K562 (cell line): ENCODE data around the gene ABCA3. TPM values are rescaled to one million over a fixed set of nuclear protein-coding genes. Genes with fewer than 3 reads are reported as not detected.

Source experiments
- ARID2 ChIP-seq: fragments of 450-650 bp; IDR thresholded peaks from 2 replicates; pipeline ENCODE4 v1.6.1; 2017; ENCODE audit warnings: antibody characterized with exemption, mild to moderate bottlenecking
- E2F3 ChIP-seq: fragments of 250-450 bp; sonication (Bioruptor Pico); IDR thresholded peaks from 2 replicates; pipeline ENCODE4 v1.4.0; 2020; ENCODE audit warnings: mild to moderate bottlenecking
- ETV1 ChIP-seq: fragments of 450-650 bp; conservative IDR thresholded peaks from 2 replicates; pipeline ENCODE4 v1.6.1; 2016; ENCODE audit warnings: missing genetic modification characterization, control low read depth, low read depth, missing compliant biosample characterization
- HBP1 ChIP-seq: fragments of 450-650 bp; formaldehyde crosslinking; IDR thresholded peaks from 2 replicates; pipeline ENCODE4 v1.4.0; 2022; ENCODE audit warnings: missing genetic modification characterization
- NCOR1 ChIP-seq: fragments of 450-650 bp; IDR thresholded peaks from 2 replicates; pipeline ENCODE4 v1.6.1; 2016; ENCODE audit warnings: mild to moderate bottlenecking, moderate library complexity
- POLR2A ChIP-seq: fragments of 450-650 bp; conservative IDR thresholded peaks from 2 replicates; pipeline ENCODE4 v1.6.1; 2016
- POLR3A ChIP-seq: IDR thresholded peaks from 2 replicates; pipeline ENCODE4 v1.6.1; 2011; ENCODE audit warnings: borderline replicate concordance, mild to moderate bottlenecking, moderate library complexity; ENCODE audit not compliant: insufficient read length, insufficient read depth; ENCODE audit errors: extremely low read depth
- REST ChIP-seq, 2 experiments: fragments of 450-650 bp; formaldehyde crosslinking in 1 of 2; IDR thresholded peaks; 2 replicates each; pipeline versions ENCODE4 v1.4.0 to v1.6.1; 2014 to 2020; ENCODE audit warnings: mild to moderate bottlenecking in 2 of 2, borderline replicate concordance in 1 of 2, low read depth in 1 of 2
- SAFB ChIP-seq: fragments of 200-400 bp; formaldehyde crosslinking; IDR thresholded peaks from 2 replicates; pipeline ENCODE4 v1.6.1; 2017; ENCODE audit warnings: low read depth, low read length, borderline replicate concordance
- SLC30A9 ChIP-seq: fragments of 250-450 bp; sonication (Bioruptor Pico); IDR thresholded peaks from 2 replicates; pipeline ENCODE4 v1.8.0; 2022; ENCODE audit warnings: mild to moderate bottlenecking, moderate library complexity
- SMAD1 ChIP-seq: fragments of 150-350 bp; IDR thresholded peaks from 2 replicates; pipeline ENCODE4 v1.6.1; 2014; ENCODE audit warnings: low read length, low read depth; ENCODE audit not compliant: partially characterized antibody
- SUPT5H ChIP-seq: fragments of 450-650 bp; IDR thresholded peaks from 2 replicates; pipeline ENCODE4 v1.6.1; 2016
- ZNF280A ChIP-seq: fragments of 450-650 bp; IDR thresholded peaks from 2 replicates; pipeline ENCODE4 v1.6.1; 2018; ENCODE audit warnings: mild to moderate bottlenecking, low read depth; ENCODE audit not compliant: partially characterized antibody
- ZNF398 ChIP-seq: fragments of 250-450 bp; sonication (Bioruptor Pico); IDR thresholded peaks from 2 replicates; pipeline ENCODE4 v1.8.0; 2021; ENCODE audit warnings: moderate library complexity, mild to moderate bottlenecking, inconsistent platforms
- polyA plus RNA-seq, 8 experiments: library from polyadenylated mRNA; depleted of rRNA in 4 of 8; stranded (reverse) in 5 of 8; unstranded in 3 of 8; fragments of >200 nt; fragmentation: Nextera tagmentation in 2 of 8; fragmentation: Illumina TruSeq in 1 of 8; extraction: Ambion mirVana in 2 of 8; extraction: Trizol in 1 of 8; gene quantifications; 2 replicates each; pipeline versions ENCODE4 v1.2.1 to v1.2.3, GENCODE V29; 2011 to 2014; ENCODE audit warnings: inconsistent platforms in 1 of 8, missing spikeins in 1 of 8
- total RNA-seq, 7 experiments: library from RNA; depleted of rRNA in 6 of 7; stranded (reverse); fragments of >200 nt in 6 of 7; fragmentation: Illumina TruSeq in 2 of 7; extraction: Trizol in 2 of 7; gene quantifications; 2 replicates each; pipeline versions ENCODE4 v1.2.1 to v1.2.3, GENCODE V29; 2011 to 2021; ENCODE audit warnings: low replicate concordance in 1 of 7

Gene ABCA3
- total and polyA plus RNA-seq, 9 of the 15 experiments (the other 6 are each of a cell fraction or from before 2014, with no cell fraction given), result 0.66 to 23.7 (median 6.9) TPM

GRCh38 chr16:2238150-2238837 lies 102.2 kb downstream of the ABCA3 start (continued):
- no peak for TF ChIP-seq REST (IDR thresholded peaks at IDR 0.05; ENCODE audit: borderline replicate concordance)
- TF ChIP-seq REST (CRISPR knock-in tag; IDR thresholded peaks at IDR 0.05; ENCODE audit: low read depth), result no peak
- no peak for TF ChIP-seq SLC30A9 (CRISPR knock-in tag)
- no peak for TF ChIP-seq SMAD1
- TF ChIP-seq ETV1, result no peak
- peak; percentile 44 for TF ChIP-seq SUPT5H
- no peak for TF ChIP-seq NCOR1
- TF ChIP-seq SAFB, result no peak
- TF ChIP-seq ARID2, result no peak
- no peak for TF ChIP-seq HBP1
- no peak for TF ChIP-seq POLR3A
- peak; percentile 53 for TF ChIP-seq POLR2A
- TF ChIP-seq E2F3, result no peak
- TF ChIP-seq ZNF280A, result no peak
- no peak for TF ChIP-seq ZNF398 (CRISPR knock-in tag)
